ENCODE measurements around the gene BRD1. TPM values are rescaled to one million over a fixed set of nuclear protein-coding genes. Genes with fewer than 3 reads are reported as not detected.

The BRD1 gene
- total RNA-seq, 8 experiments from 2014 or later = 19.1 to 44.4 (median 27.5) TPM

DNA sequence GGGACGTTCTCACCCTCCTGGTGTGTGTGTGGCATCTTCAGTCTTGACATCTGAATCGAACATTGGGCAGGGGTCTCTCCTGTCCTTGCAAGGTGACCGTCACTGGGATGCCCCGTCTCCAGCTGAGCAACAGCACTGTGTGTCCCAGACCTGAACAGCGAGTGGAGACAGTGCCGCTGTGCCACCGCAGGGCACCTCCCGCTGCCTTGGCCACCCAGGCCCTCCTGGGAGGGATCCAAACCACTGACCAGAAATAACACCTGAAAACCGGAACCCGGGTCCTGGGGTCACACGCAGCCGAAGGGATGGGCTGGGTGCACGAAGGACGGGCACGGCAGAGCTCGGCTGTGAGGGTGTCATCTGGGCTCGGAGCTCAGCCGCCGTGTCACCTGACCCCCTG, 102.2 kb downstream of the BRD1 start:
- Histone ChIP-seq H3K4me1 (replicated peaks in 1 of 2) (no peaks in the 10 kb centered on the region), H3K27ac (no peak overlapping the region), H3K4me3 (no peak overlapping the region)
- 74 to 100% (median 85%) methylated on average over 1 to 8 of the region's 19 CpGs; no CpG with 5 or more reads in 7 of the 10 experiments for WGBS, 10 experiments
- in situ Hi-C loops (cut with MboI; ENCODE audit: low pct_unique_long_range_greater_than_20kb in 2 of 9, low sequenced_read_pairs in 9 of 9, unreplicated experiment in 9 of 9) = no loop called here
- ATAC-seq (replicated peaks in 6 of 8) = no peak

DNA sequence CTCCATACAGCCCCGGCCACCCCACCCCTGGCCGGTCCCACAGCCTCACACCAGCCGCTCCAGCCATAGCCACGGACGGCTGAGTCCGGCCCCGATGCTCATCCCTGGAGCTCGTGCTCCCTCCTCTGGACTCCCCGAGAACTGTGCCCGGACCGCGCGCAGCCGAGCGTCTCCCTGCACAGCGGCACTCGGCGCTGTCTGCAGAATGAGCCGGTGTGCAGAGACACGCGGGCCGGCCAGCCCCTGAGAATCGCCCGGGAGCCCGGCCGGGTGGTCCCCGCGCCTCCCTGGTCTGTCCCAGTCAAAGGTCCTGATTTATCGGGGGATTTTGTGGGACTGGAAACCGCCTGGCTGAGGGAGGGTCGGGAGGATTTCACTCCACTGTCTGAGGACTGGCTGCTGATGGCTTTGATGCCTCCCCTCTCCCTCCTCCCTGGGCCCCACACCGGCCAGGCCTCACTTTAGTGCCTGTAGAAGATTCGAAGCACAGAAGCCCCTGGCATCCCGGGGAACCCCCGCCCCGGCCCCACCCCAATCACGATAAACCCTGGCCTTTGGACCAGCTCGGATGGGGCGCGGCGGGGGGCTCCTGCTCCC, 102.7 kb downstream of the BRD1 start:
- Histone ChIP-seq H3K27ac (no peak overlapping the region), H3K4me3 (peak overlapping the region in 4 of 5 donors; percentile 18 to 32 (median 22)), H3K4me1 (replicated peaks in 1 of 2) (no peaks in the 10 kb centered on the region)
- in situ Hi-C loops (cut with MboI; ENCODE audit: low pct_unique_long_range_greater_than_20kb in 2 of 9, low sequenced_read_pairs in 9 of 9, unreplicated experiment in 9 of 9) = no loop called here
- 0 to 17% (median 0%) methylated on average over 1 to 5 of the region's 41 CpGs; no CpG with 5 or more reads in 6 of the 10 experiments for WGBS, 10 experiments
- peak in 6 of 8 experiments; percentile 53 to 99 (median 99) for ATAC-seq (replicated peaks in 6 of 8)

DNA sequence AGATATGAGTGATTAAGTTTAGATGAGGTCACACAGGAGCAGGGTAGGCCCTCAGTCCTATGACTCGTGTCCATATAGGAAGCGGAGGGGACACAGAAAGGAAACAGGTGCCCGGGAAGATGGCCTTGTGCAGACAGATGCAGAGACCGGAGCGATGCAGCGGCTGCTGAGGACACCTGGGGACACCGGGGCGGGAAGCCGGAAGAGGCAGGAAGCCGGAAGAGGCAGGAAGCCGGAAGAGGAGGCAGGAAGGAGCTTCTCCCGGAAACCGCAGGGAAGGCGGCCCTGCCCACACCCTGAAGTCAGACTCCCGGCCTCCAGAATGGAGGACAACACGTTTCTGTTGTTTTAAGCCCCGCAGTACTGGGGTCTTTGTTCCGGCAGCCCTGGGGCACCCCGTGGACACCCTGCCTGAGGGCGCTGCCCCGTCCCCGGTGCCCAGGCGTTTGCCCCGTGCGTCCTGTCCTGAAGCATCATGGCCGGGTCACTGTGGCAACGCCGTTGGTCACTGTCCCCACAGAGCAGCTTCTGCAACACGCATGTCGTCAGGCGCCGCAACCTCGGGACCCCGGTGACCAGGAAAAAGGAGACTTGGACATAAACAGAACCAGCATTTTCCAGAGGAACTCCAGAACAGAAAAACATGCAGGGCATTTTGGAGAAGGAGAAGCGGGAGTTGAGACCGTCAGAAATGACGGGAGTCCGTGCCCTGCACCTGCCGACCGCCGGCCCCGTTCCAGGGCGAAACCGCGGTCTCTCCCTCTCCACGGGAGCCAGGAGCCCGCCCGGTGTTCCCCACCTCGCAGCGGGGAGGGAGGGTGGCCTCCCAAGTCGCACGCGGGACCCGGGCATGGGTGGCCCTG, 103.4 kb downstream of the BRD1 start:
- peak in 3 of 8 experiments; percentile 44 to 55 (median 47) for ATAC-seq (replicated peaks in 6 of 8)
- WGBS, 10 experiments = 10 to 73% (median 53%) methylated on average over 1 to 9 of the region's 54 CpGs; no CpG with 5 or more reads in 2 of the 10 experiments
- no peak overlapping the region for H3K27ac ChIP-seq
- in situ Hi-C loops (cut with MboI; ENCODE audit: low pct_unique_long_range_greater_than_20kb in 2 of 9, low sequenced_read_pairs in 9 of 9, unreplicated experiment in 9 of 9) = no loop called here
- no peaks in the 10 kb centered on the region for H3K4me1 ChIP-seq (replicated peaks in 1 of 2)
- H3K4me3 ChIP-seq = peak overlapping the region in 4 of 5 donors; percentile 18 to 32 (median 22)

DNA sequence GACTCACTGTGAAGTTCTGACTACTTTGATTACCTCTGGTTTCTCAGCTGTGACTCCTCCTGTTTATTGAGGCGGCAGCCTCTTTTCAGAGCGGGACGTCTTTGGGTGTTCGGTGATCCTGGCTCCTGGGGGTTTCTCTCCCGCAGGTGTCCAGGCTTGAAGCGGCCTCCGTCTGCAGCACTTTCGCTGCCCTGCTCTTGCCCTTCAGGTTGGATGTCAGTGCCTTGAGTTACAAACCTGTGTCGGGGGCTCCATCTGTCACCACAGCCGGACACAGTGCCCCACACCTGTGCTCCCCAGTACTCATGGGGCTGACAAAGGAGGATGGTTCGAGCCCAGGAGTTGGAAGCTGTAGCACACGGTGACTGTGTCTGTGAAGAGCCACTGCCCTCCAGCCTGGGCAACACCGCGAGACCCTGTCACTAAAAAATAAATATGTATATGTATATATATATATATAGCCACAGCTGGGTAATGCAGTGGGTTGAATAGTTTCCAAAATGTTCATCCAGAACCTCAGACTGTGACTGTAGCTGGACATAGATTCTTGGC, 104.1 kb downstream of the BRD1 start:
- in situ Hi-C loops (cut with MboI; ENCODE audit: low pct_unique_long_range_greater_than_20kb in 2 of 9, low sequenced_read_pairs in 9 of 9, unreplicated experiment in 9 of 9) = no loop called here
- 0 to 100% (median 82%) methylated on average over 1 to 9 of the region's 14 CpGs; no CpG with 5 or more reads in 4 of the 10 experiments for WGBS, 10 experiments
- no peak for ATAC-seq (replicated peaks in 6 of 8)

More for the DNA sequence above, 104.1 kb downstream of the BRD1 start:
- H3K4me1 ChIP-seq (replicated peaks in 1 of 2) = no peaks in the 10 kb centered on the region
- peak overlapping the region in 1 of 5 donors; percentile 32 for H3K4me3 ChIP-seq
- no peak overlapping the region for H3K27ac ChIP-seq

Other genes with a start within 250 kb of the BRD1 start
- gene ZBED4, start 26.0 kb upstream of the BRD1 start, total RNA-seq = 10 to 100 TPM in 7 of 8 experiments, 1 to 10 TPM in 1; 5.9 to 31.4 (median 16.9) TPM
- gene ALG12, start 90.6 kb upstream of the BRD1 start, total RNA-seq = 10 to 100 TPM in 4 of 8 experiments, 1 to 10 TPM in 4; 4.8 to 13.1 (median 9.7) TPM
- gene CRELD2, start 90.8 kb upstream of the BRD1 start, total RNA-seq = 10 to 100 TPM; 20.7 to 62.4 (median 33.3) TPM
- 10 to 100 TPM; 10.1 to 40.6 (median 22.4) TPM for gene PIM3, start 132.9 kb upstream of the BRD1 start, total RNA-seq
- gene IL17REL, start 184.9 kb upstream of the BRD1 start, total RNA-seq = under 1 TPM in 5 of 8 experiments, not detected in 3; 0.07 to 0.47 (median 0.20) TPM
- gene TTLL8, start 230.4 kb upstream of the BRD1 start, total RNA-seq = under 1 TPM in 2 of 8 experiments, not detected in 6; 0.09 to 0.17 TPM